Omental fat pad (tissue), 4 donors: ENCODE data around the gene ARSI. TPM values are rescaled to one million over a fixed set of nuclear protein-coding genes. Genes with fewer than 3 reads are reported as not detected.

Experiments
- ATAC-seq: fragments of 150-250 bp; one replicate; pipeline ENCODE4 v1.9.1; 2016; ENCODE audit warnings: mild to moderate bottlenecking, moderate library complexity; ENCODE audit not compliant: low FRiP score
- DNase-seq: peaks from one replicate; pipeline ENCODE4 v3.0.0-alpha.2; 2019; ENCODE audit warnings: low spot score
- CTCF ChIP-seq, 3 donors: fragments of 450-650 bp; IDR thresholded peaks; one replicate each; pipeline ENCODE4 v1.5.1; 2016 to 2017; ENCODE audit warnings: antibody characterized with exemption in 3 of 3, mild to moderate bottlenecking in 3 of 3, moderate library complexity in 2 of 3
- total RNA-seq, 4 donors: library from RNA; depleted of rRNA; stranded (reverse); fragments of >200 nt; gene quantifications; one replicate each; pipeline ENCODE4 v1.1.0, GENCODE V29; 2016

Gene ARSI
- total RNA-seq, 4 donors from 2014 or later: 0.69 to 43.1 (median 3.6) TPM

DNA sequence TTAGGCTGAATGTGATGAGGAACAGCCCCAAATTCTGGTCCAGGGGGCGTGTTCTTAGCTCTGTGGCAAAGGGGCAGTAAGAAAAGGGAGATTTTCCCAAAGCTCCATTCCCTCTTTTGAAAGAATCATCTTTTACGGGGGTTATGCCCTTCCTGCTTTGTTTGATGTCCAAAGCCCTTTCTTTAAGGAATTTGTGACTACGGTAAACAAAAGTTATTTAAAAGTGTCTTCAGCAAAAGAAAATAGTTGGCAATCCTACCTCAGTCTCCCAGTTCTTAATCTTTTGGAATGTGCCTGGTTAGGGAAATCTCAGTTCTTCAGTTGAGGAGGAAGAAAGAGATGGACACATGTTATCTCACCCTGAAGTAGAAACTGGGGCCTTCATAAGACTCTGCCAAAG, 24.4 kb upstream of the ARSI start:
- no peak for DNase-seq
- no peak for ATAC-seq
- no peak for TF ChIP-seq CTCF (IDR thresholded peaks at IDR 0.05)

GRCh38 chr5:150326707-150327106, 24.0 kb upstream of the ARSI start:
- no peak for ATAC-seq
- TF ChIP-seq CTCF (IDR thresholded peaks at IDR 0.05): no peak
- DNase-seq: no peak

- DNase-seq: no peak
- TF ChIP-seq CTCF (IDR thresholded peaks at IDR 0.05): no peak
- ATAC-seq: no peak
Observed at GRCh38 chr5:150325426-150325825, 22.7 kb upstream of the ARSI start.

DNA sequence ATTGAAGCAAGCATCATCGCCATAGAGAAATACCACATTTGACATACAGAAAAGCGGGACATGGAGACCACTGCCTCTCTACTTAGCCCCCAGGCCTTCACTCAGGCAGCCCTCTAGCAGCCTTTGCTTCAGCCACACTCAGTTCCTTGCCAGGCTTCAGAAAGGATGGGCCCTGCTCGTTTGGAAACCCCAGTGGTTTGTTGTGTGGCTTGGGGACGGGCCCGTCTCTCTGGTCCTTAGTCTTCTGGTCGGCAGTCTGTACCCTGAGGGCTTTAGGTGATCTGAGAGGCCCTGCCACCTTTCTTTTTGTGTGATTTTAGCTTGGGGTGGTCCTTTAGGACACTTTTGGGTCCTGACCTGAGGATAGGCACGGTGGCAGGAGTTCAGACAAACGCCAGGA, 21.1 kb upstream of the ARSI start:
- no peak for ATAC-seq
- TF ChIP-seq CTCF (IDR thresholded peaks at IDR 0.05): no peak
- DNase-seq: no peak

GRCh38 chr5:150323092-150323491, 20.4 kb upstream of the ARSI start:
- ATAC-seq (no peak), DNase-seq (no peak)
- no peak for TF ChIP-seq CTCF (IDR thresholded peaks at IDR 0.05)

DNA sequence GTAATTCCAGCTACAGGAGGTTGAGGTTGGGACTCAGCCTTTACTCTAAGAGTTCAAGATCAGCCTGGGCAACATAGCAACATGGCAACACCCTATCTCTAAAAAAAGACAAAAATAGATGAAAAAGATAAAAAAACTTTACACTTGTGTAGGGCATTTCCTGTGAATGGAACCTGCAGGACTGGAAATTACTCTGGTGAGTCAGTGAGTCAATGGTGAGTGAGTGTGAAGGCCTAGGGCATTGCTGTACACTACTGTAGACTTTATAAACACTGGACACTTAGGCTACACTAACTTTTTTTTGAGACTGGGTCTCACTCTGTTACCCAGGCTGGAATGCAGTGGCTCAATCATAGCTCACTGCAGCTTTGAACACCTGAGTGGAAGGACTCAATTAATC, 19.5 kb upstream of the ARSI start:
- DNase-seq (no peak), ATAC-seq (no peak)
- TF ChIP-seq CTCF (IDR thresholded peaks at IDR 0.05): no peak

- no peak for DNase-seq
- TF ChIP-seq CTCF (IDR thresholded peaks at IDR 0.05): no peak
- ATAC-seq: no peak
Observed at GRCh38 chr5:150321784-150322183, 19.1 kb upstream of the ARSI start.
